ENCODE results near the gene ZNF497.

Gene ZNF497

DNA sequence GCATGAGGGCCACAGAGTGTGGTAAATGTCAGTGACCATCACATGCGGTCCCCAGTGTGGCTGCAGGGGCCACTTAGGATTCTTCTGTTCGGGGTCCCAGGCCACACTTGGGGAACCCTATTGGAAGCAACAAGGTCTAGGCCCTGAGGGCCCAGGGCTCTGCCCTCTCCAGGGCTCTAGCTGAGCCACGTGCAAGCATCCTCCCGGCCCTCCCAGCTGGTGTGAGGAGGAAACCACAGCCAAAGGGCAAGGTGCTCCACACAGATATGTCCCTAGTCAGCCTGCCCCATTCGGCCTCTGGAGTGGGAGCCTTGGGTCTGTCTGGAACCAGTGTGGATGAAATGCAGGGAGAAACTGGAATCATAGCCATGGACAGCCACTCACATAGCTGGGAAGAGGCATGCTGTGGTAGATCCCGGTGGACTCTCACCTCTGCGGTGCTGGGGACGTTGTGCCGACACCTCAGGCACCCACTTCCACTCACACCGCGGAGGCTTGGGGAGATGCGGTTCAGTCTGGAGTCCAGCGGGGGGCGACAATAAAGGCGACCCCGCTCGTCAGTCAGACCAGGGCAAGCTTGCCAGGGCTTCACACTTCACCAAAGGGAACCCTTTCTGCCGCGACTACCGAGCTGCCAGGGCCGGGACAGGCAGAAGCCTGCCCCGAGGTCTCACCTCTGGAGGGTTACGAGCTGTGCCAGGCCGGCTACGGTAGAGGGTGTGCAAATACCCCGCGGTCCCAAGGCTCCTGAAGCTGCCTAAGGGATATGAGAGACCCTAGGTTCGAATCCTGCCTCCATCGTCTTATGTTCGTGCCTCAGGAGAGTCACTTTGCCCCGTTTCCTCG, 4.3 kb upstream of the ZNF497 start:
- Histone ChIP-seq H3K79me2 (ENCODE audit: insufficient read depth, low read length) (no peaks in the 10 kb centered on the region), H3K9ac (ENCODE audit: low read length) (no peak overlapping the region), H3K9me2 (replicated peaks; ENCODE audit: insufficient read depth, low read length) (no peaks in the 10 kb centered on the region), H3F3A (ENCODE audit: insufficient read depth) (0 out of 2 replicates have a peak, but pooled peaks cover 3% of the 10 kb centered on the region), H3K4me3 (ENCODE audit: insufficient read depth, low read length, poor library complexity, severe bottlenecking) (no peak overlapping the region), H3K27ac (ENCODE audit: low read depth, low read length) (no peak overlapping the region), H3K9me3 (ENCODE audit: insufficient read depth, low read length) (no peaks in the 10 kb centered on the region), H4K20me1 (ENCODE audit: low read depth, low read length) (no peaks in the 10 kb centered on the region), H3K4me2 (ENCODE audit: low read depth, low read length, poor library complexity, severe bottlenecking) (no peak overlapping the region), H2AFZ (ENCODE audit: low read depth, low read length, severe bottlenecking) (no peak overlapping the region), H3K36me3 (ENCODE audit: low read length) (no peaks in the 10 kb centered on the region), H3K27me3 (ENCODE audit: low read length) (no peaks in the 10 kb centered on the region)
- TF ChIP-seq, protein P1, sequence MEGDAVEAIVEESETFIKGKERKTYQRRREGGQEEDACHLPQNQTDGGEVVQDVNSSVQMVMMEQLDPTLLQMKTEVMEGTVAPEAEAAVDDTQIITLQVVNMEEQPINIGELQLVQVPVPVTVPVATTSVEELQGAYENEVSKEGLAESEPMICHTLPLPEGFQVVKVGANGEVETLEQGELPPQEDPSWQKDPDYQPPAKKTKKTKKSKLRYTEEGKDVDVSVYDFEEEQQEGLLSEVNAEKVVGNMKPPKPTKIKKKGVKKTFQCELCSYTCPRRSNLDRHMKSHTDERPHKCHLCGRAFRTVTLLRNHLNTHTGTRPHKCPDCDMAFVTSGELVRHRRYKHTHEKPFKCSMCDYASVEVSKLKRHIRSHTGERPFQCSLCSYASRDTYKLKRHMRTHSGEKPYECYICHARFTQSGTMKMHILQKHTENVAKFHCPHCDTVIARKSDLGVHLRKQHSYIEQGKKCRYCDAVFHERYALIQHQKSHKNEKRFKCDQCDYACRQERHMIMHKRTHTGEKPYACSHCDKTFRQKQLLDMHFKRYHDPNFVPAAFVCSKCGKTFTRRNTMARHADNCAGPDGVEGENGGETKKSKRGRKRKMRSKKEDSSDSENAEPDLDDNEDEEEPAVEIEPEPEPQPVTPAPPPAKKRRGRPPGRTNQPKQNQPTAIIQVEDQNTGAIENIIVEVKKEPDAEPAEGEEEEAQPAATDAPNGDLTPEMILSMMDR (IDR thresholded peaks at IDR 0.05; ENCODE audit: insufficient read depth, low read length, poor library complexity, severe bottlenecking), result no peak
- TF ChIP-seq EZH2phosphoT487 (conservative IDR thresholded peaks at IDR 0.05; ENCODE audit: low read length), result no peak

DNA sequence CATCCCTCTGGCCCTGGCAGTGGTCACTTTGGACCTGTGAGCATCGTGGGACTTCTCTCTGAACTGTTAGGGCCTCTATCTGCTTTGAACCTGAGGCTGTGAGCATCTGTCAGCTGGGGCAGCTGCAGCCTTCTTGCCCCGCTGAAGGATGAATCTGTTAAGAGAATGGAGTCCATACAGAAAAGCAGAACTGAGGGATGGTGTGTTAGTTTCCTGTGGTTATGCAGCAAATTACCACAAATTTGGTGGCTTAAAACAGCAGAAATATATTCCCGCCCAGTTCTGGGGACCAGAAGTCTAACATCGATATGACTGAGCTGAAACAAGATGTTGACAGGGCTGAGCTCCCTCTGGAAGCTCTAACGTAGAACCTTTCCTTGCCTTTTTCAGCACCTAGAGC, 1.6 kb upstream of the ZNF497 start:
- TF ChIP-seq, protein P1 (IDR thresholded peaks at IDR 0.05; ENCODE audit: insufficient read depth, low read length, poor library complexity, severe bottlenecking), result no peak
- no peak for TF ChIP-seq EZH2phosphoT487 (conservative IDR thresholded peaks at IDR 0.05; ENCODE audit: low read length)
- Histone ChIP-seq H3K27ac (ENCODE audit: low read depth, low read length) (no peak overlapping the region), H2AFZ (ENCODE audit: low read depth, low read length, severe bottlenecking) (no peak overlapping the region), H3K9me3 (ENCODE audit: insufficient read depth, low read length) (no peaks in the 10 kb centered on the region), H3K4me2 (ENCODE audit: low read depth, low read length, poor library complexity, severe bottlenecking) (no peak overlapping the region), H3K9ac (ENCODE audit: low read length) (no peak overlapping the region), H3K27me3 (ENCODE audit: low read length) (no peaks in the 10 kb centered on the region), H3K36me3 (ENCODE audit: low read length) (no peaks in the 10 kb centered on the region), H3K9me2 (replicated peaks; ENCODE audit: insufficient read depth, low read length) (no peaks in the 10 kb centered on the region), H3F3A (ENCODE audit: insufficient read depth) (0 out of 2 replicates have a peak, but pooled peaks cover 8% of the 10 kb centered on the region), H3K79me2 (ENCODE audit: insufficient read depth, low read length) (no peaks in the 10 kb centered on the region), H4K20me1 (ENCODE audit: low read depth, low read length) (no peaks in the 10 kb centered on the region), H3K4me3 (ENCODE audit: insufficient read depth, low read length, poor library complexity, severe bottlenecking) (no peak overlapping the region)

DNA sequence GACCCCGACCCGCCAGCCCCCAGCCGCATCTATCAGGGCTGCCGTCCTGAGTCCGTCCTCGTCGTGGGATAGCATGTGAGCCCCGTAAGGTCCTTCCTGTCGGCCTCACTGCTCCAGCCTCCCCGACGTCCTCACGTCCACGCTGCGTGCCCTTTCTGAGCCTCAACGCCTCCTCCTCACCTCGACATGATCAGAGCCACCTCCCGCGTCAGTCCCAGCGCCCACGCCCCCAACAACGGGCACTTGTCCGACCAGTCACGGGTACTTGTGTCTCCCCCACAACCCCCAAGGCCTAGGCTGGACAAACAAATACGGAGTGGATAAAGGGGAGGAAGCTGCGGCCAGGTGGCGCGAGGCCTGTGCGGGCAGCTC, 665 bp downstream of the ZNF497 start:
- H2AFZ ChIP-seq (ENCODE audit: low read depth, low read length, severe bottlenecking), result peak overlapping the region; percentile 52
- H3K9me2 ChIP-seq (replicated peaks; ENCODE audit: insufficient read depth, low read length), result no peaks in the 10 kb centered on the region
- no peak for TF ChIP-seq EZH2phosphoT487 (conservative IDR thresholded peaks at IDR 0.05; ENCODE audit: low read length)
- TF ChIP-seq, protein P1 (IDR thresholded peaks at IDR 0.05; ENCODE audit: insufficient read depth, low read length, poor library complexity, severe bottlenecking), result no peak
- no peaks in the 10 kb centered on the region for H3K9me3 ChIP-seq (ENCODE audit: insufficient read depth, low read length)
- H3K27me3 ChIP-seq (ENCODE audit: low read length), result no peaks in the 10 kb centered on the region
- H3K4me3 ChIP-seq (ENCODE audit: insufficient read depth, low read length, poor library complexity, severe bottlenecking), result peak overlapping the region; percentile 69
- no peaks in the 10 kb centered on the region for H3K79me2 ChIP-seq (ENCODE audit: insufficient read depth, low read length)
- H3K36me3 ChIP-seq (ENCODE audit: low read length), result no peaks in the 10 kb centered on the region
- 0 out of 2 replicates have a peak, but pooled peaks cover 8% of the 10 kb centered on the region for H3F3A ChIP-seq (ENCODE audit: insufficient read depth)
- no peaks in the 10 kb centered on the region for H4K20me1 ChIP-seq (ENCODE audit: low read depth, low read length)
- H3K4me2 ChIP-seq (ENCODE audit: low read depth, low read length, poor library complexity, severe bottlenecking), result peak overlapping the region; percentile 75
- peak overlapping the region; percentile 50 for H3K27ac ChIP-seq (ENCODE audit: low read depth, low read length)
- H3K9ac ChIP-seq (ENCODE audit: low read length), result peak overlapping the region; percentile 80

All from SU-DHL-6 (cell line).